OCI-LY3 (cell line): ENCODE data around the gene DDB1.

Source experiments
- EZH2phosphoT487 ChIP-seq: fragments of 200-600 bp; shearing (Covaris generic); IDR thresholded peaks from 2 replicates; pipeline ENCODE4 v1.6.1; 2018; ENCODE audit warnings: antibody characterized with exemption, mixed run types, low read depth
- TF ChIP-seq, protein P1 (sequence below): fragments of 200-600, 300-600 bp; sonication (generic); IDR thresholded peaks from 2 replicates; pipeline ENCODE4 v1.5.1; 2014; ENCODE audit warnings: antibody characterized with exemption, low read length, low read depth

DNA sequence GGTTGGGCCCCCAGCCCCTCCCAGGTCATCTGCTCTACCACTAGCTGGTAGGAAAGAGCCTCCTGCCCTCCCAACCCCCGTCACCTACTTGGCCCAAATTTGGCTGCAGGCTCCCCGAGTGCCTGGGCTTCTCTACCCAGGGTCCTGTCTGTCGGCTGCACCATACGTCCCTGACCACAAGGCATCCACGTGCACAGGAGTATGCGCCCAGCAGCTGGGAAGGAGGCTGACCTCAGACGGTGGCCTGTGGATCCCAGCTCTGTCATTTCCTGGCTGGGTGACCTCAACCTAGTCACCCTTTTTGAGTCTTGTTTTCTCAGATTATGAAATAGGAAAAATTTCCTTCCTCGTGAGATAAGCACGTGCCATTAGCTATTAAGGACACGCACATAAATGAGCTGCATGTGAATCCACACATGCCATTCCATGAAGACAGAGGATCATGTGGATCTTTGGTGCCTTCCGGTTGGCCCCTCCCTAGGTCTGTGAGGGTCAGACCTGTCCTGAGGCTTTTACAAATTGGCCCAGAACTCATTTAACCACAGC, 15.1 kb upstream of the DDB1 start:
- TF ChIP-seq, protein P1, sequence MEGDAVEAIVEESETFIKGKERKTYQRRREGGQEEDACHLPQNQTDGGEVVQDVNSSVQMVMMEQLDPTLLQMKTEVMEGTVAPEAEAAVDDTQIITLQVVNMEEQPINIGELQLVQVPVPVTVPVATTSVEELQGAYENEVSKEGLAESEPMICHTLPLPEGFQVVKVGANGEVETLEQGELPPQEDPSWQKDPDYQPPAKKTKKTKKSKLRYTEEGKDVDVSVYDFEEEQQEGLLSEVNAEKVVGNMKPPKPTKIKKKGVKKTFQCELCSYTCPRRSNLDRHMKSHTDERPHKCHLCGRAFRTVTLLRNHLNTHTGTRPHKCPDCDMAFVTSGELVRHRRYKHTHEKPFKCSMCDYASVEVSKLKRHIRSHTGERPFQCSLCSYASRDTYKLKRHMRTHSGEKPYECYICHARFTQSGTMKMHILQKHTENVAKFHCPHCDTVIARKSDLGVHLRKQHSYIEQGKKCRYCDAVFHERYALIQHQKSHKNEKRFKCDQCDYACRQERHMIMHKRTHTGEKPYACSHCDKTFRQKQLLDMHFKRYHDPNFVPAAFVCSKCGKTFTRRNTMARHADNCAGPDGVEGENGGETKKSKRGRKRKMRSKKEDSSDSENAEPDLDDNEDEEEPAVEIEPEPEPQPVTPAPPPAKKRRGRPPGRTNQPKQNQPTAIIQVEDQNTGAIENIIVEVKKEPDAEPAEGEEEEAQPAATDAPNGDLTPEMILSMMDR, result no peak
- TF ChIP-seq EZH2phosphoT487, result no peak
